Measurements from ENCODE around the gene NET1. TPM values are rescaled to one million over a fixed set of nuclear protein-coding genes. Genes with fewer than 3 reads are reported as not detected.

NET1 gene
- total RNA-seq, 1 donor from 2014 or later = 57.7 TPM

DNA sequence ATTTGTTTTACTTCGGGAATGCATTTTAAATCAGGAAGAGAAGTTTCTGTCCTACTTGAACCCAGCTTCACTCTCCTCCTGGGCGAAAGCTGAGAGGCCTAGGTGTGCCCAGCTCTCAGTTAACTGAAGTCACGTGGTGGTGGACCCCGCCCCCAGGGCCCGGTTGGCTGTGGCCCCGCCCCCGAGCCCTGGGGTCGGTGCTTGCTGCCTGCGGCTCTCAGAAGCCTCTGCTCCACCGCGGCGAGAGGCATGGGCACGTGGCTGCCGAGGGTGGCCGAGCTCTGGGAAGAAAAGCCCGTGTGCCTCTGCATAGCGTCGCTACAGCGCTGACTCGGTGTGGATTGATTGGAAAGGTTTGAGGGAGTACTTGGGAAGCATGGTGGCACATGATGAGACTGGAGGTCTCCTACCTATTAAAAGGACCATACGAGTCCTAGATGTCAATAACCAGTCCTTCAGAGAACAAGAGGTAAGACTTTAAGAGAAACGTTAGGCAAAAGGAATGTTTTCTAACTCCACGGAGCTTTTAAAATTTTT is 34.1 kb downstream of the NET1 start:
- Mint-ChIP-seq H3K27me3 (ENCODE audit: unreplicated experiment) (peaks cover 3% of the 10 kb centered on the region), H3K4me3 (ENCODE audit: unreplicated experiment) (peak overlapping the region; percentile 91), H3K27ac (ENCODE audit: unreplicated experiment) (peak overlapping the region; percentile 65), H3K4me1 (ENCODE audit: unreplicated experiment) (peaks cover 21% of the 10 kb centered on the region), H3K36me3 (ENCODE audit: low read depth, unreplicated experiment) (no peaks in the 10 kb centered on the region), H3K9me3 (ENCODE audit: unreplicated experiment) (no peaks in the 10 kb centered on the region)
- TF ChIP-seq, protein P1, sequence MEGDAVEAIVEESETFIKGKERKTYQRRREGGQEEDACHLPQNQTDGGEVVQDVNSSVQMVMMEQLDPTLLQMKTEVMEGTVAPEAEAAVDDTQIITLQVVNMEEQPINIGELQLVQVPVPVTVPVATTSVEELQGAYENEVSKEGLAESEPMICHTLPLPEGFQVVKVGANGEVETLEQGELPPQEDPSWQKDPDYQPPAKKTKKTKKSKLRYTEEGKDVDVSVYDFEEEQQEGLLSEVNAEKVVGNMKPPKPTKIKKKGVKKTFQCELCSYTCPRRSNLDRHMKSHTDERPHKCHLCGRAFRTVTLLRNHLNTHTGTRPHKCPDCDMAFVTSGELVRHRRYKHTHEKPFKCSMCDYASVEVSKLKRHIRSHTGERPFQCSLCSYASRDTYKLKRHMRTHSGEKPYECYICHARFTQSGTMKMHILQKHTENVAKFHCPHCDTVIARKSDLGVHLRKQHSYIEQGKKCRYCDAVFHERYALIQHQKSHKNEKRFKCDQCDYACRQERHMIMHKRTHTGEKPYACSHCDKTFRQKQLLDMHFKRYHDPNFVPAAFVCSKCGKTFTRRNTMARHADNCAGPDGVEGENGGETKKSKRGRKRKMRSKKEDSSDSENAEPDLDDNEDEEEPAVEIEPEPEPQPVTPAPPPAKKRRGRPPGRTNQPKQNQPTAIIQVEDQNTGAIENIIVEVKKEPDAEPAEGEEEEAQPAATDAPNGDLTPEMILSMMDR (IDR thresholded peaks at IDR 0.05; ENCODE audit: unreplicated experiment) = no peak
- DNase-seq (ENCODE audit: low spot score) = peak; percentile 96

- no peak for DNase-seq (ENCODE audit: low spot score)
- Mint-ChIP-seq H3K4me3 (ENCODE audit: unreplicated experiment) (peak overlapping the region; percentile 91), H3K27ac (ENCODE audit: unreplicated experiment) (peak overlapping the region; percentile 87), H3K9me3 (ENCODE audit: unreplicated experiment) (no peaks in the 10 kb centered on the region), H3K27me3 (ENCODE audit: unreplicated experiment) (peaks cover 3% of the 10 kb centered on the region), H3K4me1 (ENCODE audit: unreplicated experiment) (peaks cover 21% of the 10 kb centered on the region), H3K36me3 (ENCODE audit: low read depth, unreplicated experiment) (no peaks in the 10 kb centered on the region)
- TF ChIP-seq, protein P1 (IDR thresholded peaks at IDR 0.05; ENCODE audit: unreplicated experiment) = no peak
Observed at GRCh38 chr10:5447056-5447455, 34.7 kb downstream of the NET1 start.

GRCh38 chr10:5447611-5448071 is 35.3 kb downstream of the NET1 start:
- Mint-ChIP-seq H3K27me3 (ENCODE audit: unreplicated experiment) (peaks cover 1% of the 10 kb centered on the region), H3K36me3 (ENCODE audit: low read depth, unreplicated experiment) (no peaks in the 10 kb centered on the region), H3K9me3 (ENCODE audit: unreplicated experiment) (no peaks in the 10 kb centered on the region), H3K4me3 (ENCODE audit: unreplicated experiment) (peak overlapping the region; percentile 91), H3K4me1 (ENCODE audit: unreplicated experiment) (peaks cover 21% of the 10 kb centered on the region), H3K27ac (ENCODE audit: unreplicated experiment) (peak overlapping the region; percentile 67)
- no peak for DNase-seq (ENCODE audit: low spot score)
- TF ChIP-seq, protein P1 (IDR thresholded peaks at IDR 0.05; ENCODE audit: unreplicated experiment) = no peak

- Mint-ChIP-seq H3K4me3 (ENCODE audit: unreplicated experiment) (peak overlapping the region; percentile 86), H3K27ac (ENCODE audit: unreplicated experiment) (peak overlapping the region; percentile 70), H3K36me3 (ENCODE audit: low read depth, unreplicated experiment) (no peaks in the 10 kb centered on the region), H3K4me1 (ENCODE audit: unreplicated experiment) (peaks cover 21% of the 10 kb centered on the region), H3K9me3 (ENCODE audit: unreplicated experiment) (no peaks in the 10 kb centered on the region), H3K27me3 (ENCODE audit: unreplicated experiment) (peaks cover 1% of the 10 kb centered on the region)
- TF ChIP-seq, protein P1 (IDR thresholded peaks at IDR 0.05; ENCODE audit: unreplicated experiment) = no peak
- no peak for DNase-seq (ENCODE audit: low spot score)
Observed at GRCh38 chr10:5448333-5449001, 36.1 kb downstream of the NET1 start.

DNA sequence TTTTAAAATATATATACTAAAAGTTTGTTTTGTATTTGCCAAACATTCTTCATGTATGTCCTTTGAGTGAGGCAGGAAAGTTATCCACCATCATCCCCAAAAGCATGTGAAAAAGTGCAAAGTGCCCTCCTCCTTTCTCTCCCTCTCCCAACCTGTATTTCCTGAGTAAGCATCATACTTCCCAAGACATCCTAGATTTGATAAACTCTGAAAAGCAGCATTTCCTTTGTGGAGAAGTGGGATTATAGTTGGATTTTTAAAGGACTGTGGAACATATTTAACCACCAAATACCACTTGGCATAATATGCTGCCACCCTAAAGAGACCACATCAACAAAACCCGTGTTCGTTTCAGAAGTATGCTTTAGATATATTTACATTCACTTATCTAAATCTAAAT is 36.9 kb downstream of the NET1 start:
- H3K27ac Mint-ChIP-seq (ENCODE audit: unreplicated experiment) = peak overlapping the region; percentile 37
- TF ChIP-seq, protein P1 (IDR thresholded peaks at IDR 0.05; ENCODE audit: unreplicated experiment) = no peak
- no peak for DNase-seq (ENCODE audit: low spot score)
- peaks cover 6% of the 10 kb centered on the region for H3K36me3 Mint-ChIP-seq (ENCODE audit: low read depth, unreplicated experiment)
- no peaks in the 10 kb centered on the region for H3K9me3 Mint-ChIP-seq (ENCODE audit: unreplicated experiment)
- H3K27me3 Mint-ChIP-seq (ENCODE audit: unreplicated experiment) = peaks cover 1% of the 10 kb centered on the region
- H3K4me1 Mint-ChIP-seq (ENCODE audit: unreplicated experiment) = peaks cover 21% of the 10 kb centered on the region
- no peak overlapping the region for H3K4me3 Mint-ChIP-seq (ENCODE audit: unreplicated experiment)

Data from endothelial cell (in vitro differentiated cells).